GM21619 (cell line): ENCODE results near the gene ZNF790.

ENCODE experiments used
- ATAC-seq: cut with Tn5 transposase; IDR thresholded peaks from one replicate; pipeline ENCODE4 v1.9.1; 2021; ENCODE audit not compliant: unreplicated experiment

Gene ZNF790

DNA sequence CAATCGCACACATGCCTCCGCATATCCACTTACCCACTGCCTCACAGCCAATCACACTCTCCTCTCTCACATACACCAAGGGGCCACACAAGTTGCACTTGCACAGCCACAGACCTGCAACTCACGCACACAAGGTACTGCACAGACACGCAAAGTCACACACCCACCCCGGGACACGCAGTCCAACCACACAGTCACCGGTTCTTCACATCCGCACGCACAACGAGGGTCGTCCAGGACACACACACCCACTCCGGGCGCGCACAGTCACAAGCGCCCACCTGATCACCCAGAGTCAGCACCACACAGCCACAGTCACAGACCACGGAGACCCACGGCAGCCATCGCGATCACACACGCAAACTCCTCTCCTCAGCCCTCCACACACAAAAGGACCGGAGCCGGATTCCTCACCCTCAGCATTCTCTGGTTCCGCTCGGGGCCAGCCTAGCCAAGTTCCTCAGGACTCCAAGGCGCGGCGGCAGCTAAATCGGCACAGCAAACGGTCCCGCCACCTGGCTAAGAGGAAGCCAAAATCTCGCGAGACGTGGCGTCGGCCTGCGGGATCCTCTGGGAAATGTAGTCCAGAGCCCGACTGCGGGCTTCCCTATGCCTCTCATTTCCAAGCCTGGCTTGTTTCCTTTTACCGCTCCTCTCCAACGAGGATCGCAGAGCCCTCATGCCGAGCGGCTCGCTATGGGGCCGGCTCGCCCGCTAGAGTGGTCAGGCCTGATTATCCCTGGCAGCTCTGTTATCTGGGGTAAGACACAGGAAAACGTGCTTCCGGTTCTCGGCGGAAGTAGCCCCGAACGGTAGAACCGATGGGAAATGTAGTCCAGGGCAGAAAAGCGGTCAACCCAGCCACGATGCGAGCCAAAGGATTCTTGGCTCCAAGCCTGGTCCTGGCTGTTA is 65.6 kb downstream of the ZNF790 start, which contains the start of gene ZNF850:
TSS of gene ZNF850 (minus strand) at position 497 of the 912 bp plus-strand sequence. CDS start 10,201 bp downstream, outside the sequence.
- ATAC-seq = peak; percentile 88

DNA sequence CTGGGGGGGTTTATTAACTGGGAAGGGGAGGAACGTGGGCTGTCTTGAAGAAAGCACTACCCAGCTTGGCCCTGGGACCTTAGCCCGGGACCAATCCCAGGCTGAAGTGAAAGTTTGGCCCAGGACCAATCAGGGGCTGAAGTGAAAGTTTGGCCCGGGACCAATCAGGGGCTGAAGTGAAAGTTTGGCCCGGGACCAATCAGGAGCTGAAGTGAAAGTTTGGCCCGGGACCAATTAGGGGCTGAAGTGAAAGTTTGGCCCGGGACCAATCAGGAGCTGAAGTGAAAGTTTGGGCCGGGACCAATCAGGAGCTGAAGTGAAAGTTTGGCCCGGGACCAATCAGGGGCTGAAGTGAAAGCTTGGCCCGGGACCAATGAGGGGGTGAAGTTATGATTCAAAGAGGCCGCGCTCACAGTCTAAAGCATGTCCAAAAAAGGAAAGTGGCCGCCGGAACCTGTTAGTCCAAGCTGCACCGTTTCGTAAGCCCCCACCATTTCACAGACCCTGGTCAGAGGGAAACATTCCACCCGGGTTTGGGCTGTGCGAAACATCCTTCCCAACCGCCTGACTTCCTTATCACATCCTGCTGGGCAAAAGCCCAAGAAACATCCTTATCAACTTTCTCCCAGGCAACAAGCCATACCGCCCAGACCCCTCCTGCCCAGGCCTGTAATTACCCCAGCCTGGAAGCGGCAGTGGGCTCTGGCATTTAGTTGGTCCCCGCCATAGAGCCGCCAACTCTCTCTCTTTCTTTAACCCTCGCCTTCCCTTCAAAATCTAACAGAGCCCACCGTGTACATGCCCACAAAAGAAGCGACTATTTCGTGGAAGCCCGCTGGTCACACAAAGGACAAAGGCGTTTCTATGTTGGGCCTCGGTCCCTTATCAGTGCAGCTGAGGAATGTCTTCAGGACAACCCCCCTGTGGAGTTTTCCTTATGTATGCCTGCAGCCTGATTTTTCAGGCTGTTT is 66.6 kb downstream of the ZNF790 start:
- no peak for ATAC-seq
